ENCODE measurements around the gene LIN52.

- no peak for TF ChIP-seq ZFX (IDR thresholded peaks at IDR 0.05)
- TF ChIP-seq CTCF (conservative IDR thresholded peaks at IDR 0.05) = no peak
These were observed 154.5 kb downstream of the LIN52 start, which contains the start of gene VSX2 for GRCh38 chr14:74238974-74239847.

Data from C4-2B (cell line).